Loucy (cell line): Measurements from ENCODE around the gene EPHB6.

Source experiments
- H2AFZ ChIP-seq: fragments of 200-600 bp; sonication (generic); 2 replicates; pipeline ENCODE4 v1.6.0; 2016; ENCODE audit warnings: antibody characterized with exemption, mild to moderate bottlenecking, low read length, moderate library complexity
- H3F3A ChIP-seq: fragments of 200-600 bp; 2 replicates; pipeline ENCODE4 v1.6.0; 2016; ENCODE audit warnings: antibody characterized with exemption, low read depth, mild to moderate bottlenecking
- H3K27me3 ChIP-seq: fragments of 200-600 bp; sonication (generic); 2 replicates; pipeline ENCODE4 v1.6.1; 2014; ENCODE audit warnings: low read length, mild to moderate bottlenecking; ENCODE audit not compliant: insufficient read depth, poor library complexity, severe bottlenecking
- H3K36me3 ChIP-seq: fragments of 200-600 bp; sonication (generic); 2 replicates; pipeline ENCODE4 v1.6.1; 2016; ENCODE audit warnings: low read length; ENCODE audit not compliant: insufficient read depth
- H3K4me1 ChIP-seq: fragments of 200-600 bp; sonication (generic); 2 replicates; pipeline ENCODE4 v1.5.1; 2014; ENCODE audit warnings: low read length, mild to moderate bottlenecking; ENCODE audit not compliant: insufficient read depth, poor library complexity, severe bottlenecking
- H3K4me2 ChIP-seq: fragments of 200-600 bp; sonication (generic); 2 replicates; pipeline ENCODE4 v1.6.0; 2014; ENCODE audit warnings: antibody characterized with exemption, low read length, low read depth, mild to moderate bottlenecking; ENCODE audit not compliant: poor library complexity, severe bottlenecking
- H3K4me3 ChIP-seq: fragments of 200-600 bp; sonication (generic); 2 replicates; pipeline ENCODE4 v1.5.1; 2014; ENCODE audit warnings: low read length, mild to moderate bottlenecking, mixed read lengths; ENCODE audit not compliant: poor library complexity, severe bottlenecking
- H3K79me2 ChIP-seq: fragments of 200-600 bp; sonication (generic); 2 replicates; pipeline ENCODE4 v1.6.1; 2014; ENCODE audit warnings: low read length; ENCODE audit not compliant: insufficient read depth
- H3K9ac ChIP-seq: fragments of 200-600 bp; sonication (generic); 2 replicates; pipeline ENCODE4 v1.6.0; 2014; ENCODE audit warnings: mild to moderate bottlenecking, low read depth, low read length, moderate library complexity; ENCODE audit not compliant: poor library complexity, severe bottlenecking
- H3K9me2 ChIP-seq: fragments of 200-600 bp; sonication (generic); replicated peaks from 2 replicates; pipeline ENCODE4 v1.6.1; 2016; ENCODE audit warnings: low read depth, low read length, mixed read lengths
- H3K9me3 ChIP-seq: fragments of 200-600 bp; sonication (generic); 2 replicates; pipeline ENCODE4 v1.6.1; 2014; ENCODE audit warnings: mild to moderate bottlenecking, antibody characterized with exemption, low read length, low read depth; ENCODE audit not compliant: insufficient read depth
- H4K20me1 ChIP-seq: fragments of 200-600 bp; sonication (generic); 2 replicates; pipeline ENCODE4 v1.6.0; 2014; ENCODE audit warnings: antibody characterized with exemption, low read length, mild to moderate bottlenecking; ENCODE audit not compliant: insufficient read depth, poor library complexity, severe bottlenecking
- EZH2phosphoT487 ChIP-seq: fragments of 200-600 bp; IDR thresholded peaks from 2 replicates; pipeline ENCODE4 v1.6.1; 2018; ENCODE audit warnings: antibody characterized with exemption, mild to moderate bottlenecking, moderate library complexity, borderline replicate concordance
- TF ChIP-seq, protein P1 (sequence below): fragments of 200-600 bp; sonication (generic); conservative IDR thresholded peaks from 2 replicates; pipeline ENCODE4 v1.5.1; 2014; ENCODE audit warnings: mild to moderate bottlenecking, antibody characterized with exemption, low read length

The EPHB6 gene

DNA sequence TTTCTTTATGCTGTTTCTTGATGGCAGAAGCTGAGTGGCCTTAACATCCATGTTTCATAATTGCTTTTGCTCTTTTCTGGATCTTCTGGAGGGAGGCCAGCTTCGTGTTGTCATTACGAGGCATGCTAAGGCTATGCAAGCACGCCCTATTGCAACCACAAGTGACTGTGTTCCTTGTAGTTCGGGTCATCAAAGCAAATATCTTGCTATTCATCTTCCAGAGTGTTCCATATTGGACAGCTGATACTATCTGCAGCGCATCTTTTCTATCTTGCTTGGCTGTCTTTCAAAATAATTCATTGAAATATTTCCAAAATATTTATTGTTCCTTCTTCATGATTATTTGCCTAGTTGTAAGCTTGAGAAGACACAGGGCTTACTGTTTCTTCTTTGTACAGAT, 5.0 kb downstream of the EPHB6 start:
- Histone ChIP-seq H3K79me2 (peaks cover 60% of the 10 kb centered on the region), H2AFZ (no peak overlapping the region), H3K27me3 (no peaks in the 10 kb centered on the region), H3K9me2 (no peaks in the 10 kb centered on the region), H3K9ac (peak overlapping the region; percentile 51), H3K4me2 (peak overlapping the region; percentile 99), H4K20me1 (peaks cover 6% of the 10 kb centered on the region), H3K4me1 (peaks cover 55% of the 10 kb centered on the region), H3F3A (no peaks in the 10 kb centered on the region), H3K9me3 (no peaks in the 10 kb centered on the region), H3K4me3 (peak overlapping the region; percentile 42), H3K36me3 (peaks cover 22% of the 10 kb centered on the region; the same call in 1 of the 2 replicates)
- TF ChIP-seq, protein P1, sequence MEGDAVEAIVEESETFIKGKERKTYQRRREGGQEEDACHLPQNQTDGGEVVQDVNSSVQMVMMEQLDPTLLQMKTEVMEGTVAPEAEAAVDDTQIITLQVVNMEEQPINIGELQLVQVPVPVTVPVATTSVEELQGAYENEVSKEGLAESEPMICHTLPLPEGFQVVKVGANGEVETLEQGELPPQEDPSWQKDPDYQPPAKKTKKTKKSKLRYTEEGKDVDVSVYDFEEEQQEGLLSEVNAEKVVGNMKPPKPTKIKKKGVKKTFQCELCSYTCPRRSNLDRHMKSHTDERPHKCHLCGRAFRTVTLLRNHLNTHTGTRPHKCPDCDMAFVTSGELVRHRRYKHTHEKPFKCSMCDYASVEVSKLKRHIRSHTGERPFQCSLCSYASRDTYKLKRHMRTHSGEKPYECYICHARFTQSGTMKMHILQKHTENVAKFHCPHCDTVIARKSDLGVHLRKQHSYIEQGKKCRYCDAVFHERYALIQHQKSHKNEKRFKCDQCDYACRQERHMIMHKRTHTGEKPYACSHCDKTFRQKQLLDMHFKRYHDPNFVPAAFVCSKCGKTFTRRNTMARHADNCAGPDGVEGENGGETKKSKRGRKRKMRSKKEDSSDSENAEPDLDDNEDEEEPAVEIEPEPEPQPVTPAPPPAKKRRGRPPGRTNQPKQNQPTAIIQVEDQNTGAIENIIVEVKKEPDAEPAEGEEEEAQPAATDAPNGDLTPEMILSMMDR = no peak
- no peak for TF ChIP-seq EZH2phosphoT487

DNA sequence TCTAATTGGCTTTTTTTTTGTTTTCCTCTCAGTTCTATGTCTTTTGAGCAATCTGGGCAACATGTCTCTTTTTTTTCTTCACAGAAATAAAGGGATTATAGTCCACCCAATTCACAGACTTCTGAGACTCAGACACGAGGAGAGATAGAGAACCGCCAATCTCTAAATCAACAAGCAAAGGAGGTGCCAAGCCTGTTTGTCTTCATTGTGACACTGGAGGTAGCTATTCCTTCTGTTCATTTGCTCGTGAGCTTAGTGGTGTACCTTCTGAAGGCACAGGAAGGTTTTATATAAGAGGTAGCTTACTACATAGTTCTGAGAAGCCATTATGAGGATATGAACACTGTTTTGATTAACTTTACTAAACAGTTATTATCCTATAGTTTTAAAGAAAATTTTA, 6.1 kb downstream of the EPHB6 start:
- Histone ChIP-seq H3F3A (no peaks in the 10 kb centered on the region), H3K27me3 (no peaks in the 10 kb centered on the region), H4K20me1 (peaks cover 6% of the 10 kb centered on the region), H3K9me2 (no peaks in the 10 kb centered on the region), H3K79me2 (peaks cover 49% of the 10 kb centered on the region), H3K9me3 (no peaks in the 10 kb centered on the region), H3K36me3 (peaks cover 26% of the 10 kb centered on the region; the same call in 1 of the 2 replicates), H3K4me3 (no peak overlapping the region), H3K4me2 (no peak overlapping the region), H2AFZ (no peak overlapping the region), H3K9ac (no peak overlapping the region), H3K4me1 (peaks cover 48% of the 10 kb centered on the region)
- TF ChIP-seq EZH2phosphoT487 = no peak
- TF ChIP-seq, protein P1 = no peak

DNA sequence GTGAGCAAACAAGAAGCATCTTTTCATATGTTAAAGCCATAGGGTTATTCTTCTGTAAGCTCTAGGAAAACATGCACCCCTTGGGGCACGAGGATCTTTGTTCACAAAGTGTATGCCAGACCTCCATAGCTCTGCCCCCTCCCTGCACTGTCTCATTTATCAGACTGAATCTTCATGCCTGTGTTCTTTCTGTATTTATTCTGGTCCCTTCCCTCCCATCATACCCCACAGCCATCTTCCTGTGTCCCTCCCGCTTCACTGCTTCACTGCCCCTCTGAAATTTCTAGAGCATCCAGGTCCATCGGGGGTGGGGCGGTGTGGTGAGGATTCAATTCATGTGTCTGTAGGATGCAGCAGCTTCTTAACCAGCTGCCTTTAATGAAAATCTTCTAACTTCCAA, 7.5 kb downstream of the EPHB6 start:
- H3K27me3 ChIP-seq = no peaks in the 10 kb centered on the region
- H3K79me2 ChIP-seq = peaks cover 35% of the 10 kb centered on the region
- H3K9me2 ChIP-seq = no peaks in the 10 kb centered on the region
- peaks cover 6% of the 10 kb centered on the region for H4K20me1 ChIP-seq
- H3K4me2 ChIP-seq = peak overlapping the region; percentile 15
- H3K4me3 ChIP-seq = no peak overlapping the region
- peaks cover 34% of the 10 kb centered on the region for H3K4me1 ChIP-seq
- no peaks in the 10 kb centered on the region for H3K9me3 ChIP-seq
- TF ChIP-seq, protein P1 = no peak
- TF ChIP-seq EZH2phosphoT487 = no peak
- H3K9ac ChIP-seq = no peak overlapping the region
- H3F3A ChIP-seq = no peaks in the 10 kb centered on the region
- no peak overlapping the region for H2AFZ ChIP-seq
- H3K36me3 ChIP-seq = peaks cover 26% of the 10 kb centered on the region; the same call in 1 of the 2 replicates
